Central memory CD8-positive, alpha-beta T cell (primary cell): ENCODE results near the gene ZNF366.

ENCODE experiments used
- ATAC-seq: fragments of 150-1000 bp; cut with Tn5 transposase; replicated peaks from 2 replicates; pipeline ENCODE4 v1.10.0; 2022; ENCODE audit warnings: mild to moderate bottlenecking, moderate FRiP score, moderate number of reproducible peaks; ENCODE audit not compliant: poor library complexity, severe bottlenecking; ENCODE audit errors: extremely low read depth
- DNase-seq, 2 donors: peaks; one replicate each; pipeline ENCODE4 v3.0.0; 2021; ENCODE audit warnings: low spot score in 2 of 2
- H3K27ac Mint-ChIP-seq: one replicate; pipeline ENCODE4 v1.8.0; 2022; ENCODE audit warnings: low read depth, mild to moderate bottlenecking, moderate library complexity, mixed read lengths
- H3K27me3 Mint-ChIP-seq: one replicate; pipeline ENCODE4 v1.8.0; 2022; ENCODE audit warnings: mixed read lengths
- H3K36me3 Mint-ChIP-seq: one replicate; pipeline ENCODE4 v1.8.0; 2022; ENCODE audit warnings: mild to moderate bottlenecking, moderate library complexity, mixed read lengths; ENCODE audit not compliant: insufficient read depth
- H3K4me1 Mint-ChIP-seq: one replicate; pipeline ENCODE4 v1.8.0; 2022; ENCODE audit warnings: mixed read lengths
- H3K4me3 Mint-ChIP-seq: one replicate; pipeline ENCODE4 v1.8.0; 2022; ENCODE audit warnings: mild to moderate bottlenecking, moderate library complexity, mixed read lengths
- H3K9me3 Mint-ChIP-seq: one replicate; pipeline ENCODE4 v1.8.0; 2022; ENCODE audit warnings: mixed read lengths

Gene ZNF366

GRCh38 chr5:72478276-72478675 is 28.9 kb downstream of the ZNF366 start:
- no peaks in the 10 kb centered on the region for H3K36me3 Mint-ChIP-seq
- no peak overlapping the region for H3K4me3 Mint-ChIP-seq
- peaks cover 43% of the 10 kb centered on the region for H3K27me3 Mint-ChIP-seq
- DNase-seq (no peak), ATAC-seq (no peak)
- H3K4me1 Mint-ChIP-seq: no peaks in the 10 kb centered on the region
- no peaks in the 10 kb centered on the region for H3K9me3 Mint-ChIP-seq
- no peak overlapping the region for H3K27ac Mint-ChIP-seq

- no peaks in the 10 kb centered on the region for H3K4me1 Mint-ChIP-seq
- H3K27ac Mint-ChIP-seq: no peak overlapping the region
- no peak overlapping the region for H3K4me3 Mint-ChIP-seq
- ATAC-seq: no peak
- H3K36me3 Mint-ChIP-seq: no peaks in the 10 kb centered on the region
- DNase-seq: no peak
- peaks cover 50% of the 10 kb centered on the region for H3K27me3 Mint-ChIP-seq
- H3K9me3 Mint-ChIP-seq: no peaks in the 10 kb centered on the region
Measured at GRCh38 chr5:72477644-72478043, 29.6 kb downstream of the ZNF366 start.

- Mint-ChIP-seq H3K36me3 (no peaks in the 10 kb centered on the region), H3K27ac (no peak overlapping the region), H3K9me3 (no peaks in the 10 kb centered on the region), H3K4me3 (no peak overlapping the region), H3K27me3 (peaks cover 54% of the 10 kb centered on the region), H3K4me1 (no peaks in the 10 kb centered on the region)
- DNase-seq (no peak), ATAC-seq (no peak)
Measured at GRCh38 chr5:72477176-72477575, 30.0 kb downstream of the ZNF366 start.

- no peak for ATAC-seq
- Mint-ChIP-seq H3K27ac (no peak overlapping the region), H3K4me3 (no peak overlapping the region), H3K36me3 (no peaks in the 10 kb centered on the region), H3K4me1 (no peaks in the 10 kb centered on the region), H3K9me3 (no peaks in the 10 kb centered on the region), H3K27me3 (peaks cover 54% of the 10 kb centered on the region)
- no peak for DNase-seq
Measured at GRCh38 chr5:72476721-72477120, 30.5 kb downstream of the ZNF366 start.

GRCh38 chr5:72476275-72476674 is 30.9 kb downstream of the ZNF366 start:
- H3K36me3 Mint-ChIP-seq: no peaks in the 10 kb centered on the region
- no peak overlapping the region for H3K4me3 Mint-ChIP-seq
- ATAC-seq: no peak
- H3K9me3 Mint-ChIP-seq: no peaks in the 10 kb centered on the region
- no peaks in the 10 kb centered on the region for H3K4me1 Mint-ChIP-seq
- H3K27ac Mint-ChIP-seq: no peak overlapping the region
- H3K27me3 Mint-ChIP-seq: peaks cover 59% of the 10 kb centered on the region
- no peak for DNase-seq

- H3K27ac Mint-ChIP-seq: no peak overlapping the region
- no peak overlapping the region for H3K4me3 Mint-ChIP-seq
- no peaks in the 10 kb centered on the region for H3K4me1 Mint-ChIP-seq
- peaks cover 2% of the 10 kb centered on the region for H3K36me3 Mint-ChIP-seq
- DNase-seq (no peak), ATAC-seq (no peak)
- H3K27me3 Mint-ChIP-seq: peaks cover 62% of the 10 kb centered on the region
- no peaks in the 10 kb centered on the region for H3K9me3 Mint-ChIP-seq
Measured at GRCh38 chr5:72474516-72474915, 32.7 kb downstream of the ZNF366 start.

- Mint-ChIP-seq H3K4me3 (no peak overlapping the region), H3K4me1 (no peaks in the 10 kb centered on the region), H3K27ac (no peak overlapping the region), H3K27me3 (peaks cover 67% of the 10 kb centered on the region), H3K9me3 (no peaks in the 10 kb centered on the region), H3K36me3 (peaks cover 2% of the 10 kb centered on the region)
- ATAC-seq (no peak), DNase-seq (no peak)
Measured at GRCh38 chr5:72474046-72474500, 33.1 kb downstream of the ZNF366 start.

GRCh38 chr5:72472666-72473422 is 34.4 kb downstream of the ZNF366 start:
- Mint-ChIP-seq H3K27ac (no peak overlapping the region), H3K4me3 (no peak overlapping the region), H3K36me3 (peaks cover 2% of the 10 kb centered on the region), H3K27me3 (peaks cover 72% of the 10 kb centered on the region), H3K9me3 (no peaks in the 10 kb centered on the region), H3K4me1 (no peaks in the 10 kb centered on the region)
- ATAC-seq (no peak), DNase-seq (no peak)

GRCh38 chr5:72472031-72472430 is 35.2 kb downstream of the ZNF366 start:
- ATAC-seq (no peak), DNase-seq (no peak)
- Mint-ChIP-seq H3K4me1 (no peaks in the 10 kb centered on the region), H3K36me3 (peaks cover 2% of the 10 kb centered on the region), H3K27ac (no peak overlapping the region), H3K4me3 (no peak overlapping the region), H3K27me3 (peaks cover 68% of the 10 kb centered on the region), H3K9me3 (no peaks in the 10 kb centered on the region)

- no peak overlapping the region for H3K27ac Mint-ChIP-seq
Measured at GRCh38 chr5:72470826-72471225, 36.4 kb downstream of the ZNF366 start.

GRCh38 chr5:72468606-72469005 is 38.6 kb downstream of the ZNF366 start:
- Mint-ChIP-seq H3K9me3 (no peaks in the 10 kb centered on the region), H3K4me1 (no peaks in the 10 kb centered on the region), H3K27ac (no peak overlapping the region), H3K27me3 (peaks cover 55% of the 10 kb centered on the region), H3K36me3 (peaks cover 2% of the 10 kb centered on the region), H3K4me3 (no peak overlapping the region)
- ATAC-seq: no peak
- no peak for DNase-seq

More at GRCh38 chr5:72470826-72471225, 36.4 kb downstream of the ZNF366 start:
- H3K27me3 Mint-ChIP-seq: peaks cover 56% of the 10 kb centered on the region
- no peaks in the 10 kb centered on the region for H3K4me1 Mint-ChIP-seq
- H3K4me3 Mint-ChIP-seq: no peak overlapping the region
- DNase-seq (no peak), ATAC-seq (no peak)
- H3K36me3 Mint-ChIP-seq: peaks cover 2% of the 10 kb centered on the region
- no peaks in the 10 kb centered on the region for H3K9me3 Mint-ChIP-seq

GRCh38 chr5:72468024-72468423 is 39.2 kb downstream of the ZNF366 start:
- ATAC-seq (no peak), DNase-seq (no peak)
- peaks cover 55% of the 10 kb centered on the region for H3K27me3 Mint-ChIP-seq
- H3K27ac Mint-ChIP-seq: no peak overlapping the region
- H3K9me3 Mint-ChIP-seq: no peaks in the 10 kb centered on the region
- peaks cover 2% of the 10 kb centered on the region for H3K36me3 Mint-ChIP-seq
- no peaks in the 10 kb centered on the region for H3K4me1 Mint-ChIP-seq
- H3K4me3 Mint-ChIP-seq: no peak overlapping the region

GRCh38 chr5:72467461-72467860 is 39.7 kb downstream of the ZNF366 start:
- ATAC-seq (no peak), DNase-seq (no peak)
- Mint-ChIP-seq H3K4me1 (no peaks in the 10 kb centered on the region), H3K9me3 (no peaks in the 10 kb centered on the region), H3K4me3 (no peak overlapping the region), H3K27ac (no peak overlapping the region), H3K36me3 (peaks cover 2% of the 10 kb centered on the region), H3K27me3 (peaks cover 55% of the 10 kb centered on the region)
